Thymus (tissue), 11 donors: ENCODE measurements around the gene HACL1. TPM values are rescaled to one million over a fixed set of nuclear protein-coding genes. Genes with fewer than 3 reads are reported as not detected.

Experiments
- DNase-seq, 9 donors: peaks; one replicate each; pipeline ENCODE4 v3.0.0-alpha.2; 2013; ENCODE audit warnings: low spot score in 9 of 9, low read depth in 6 of 9, missing footprints in 1 of 9
- H3K27ac ChIP-seq, 2 donors: one replicate each; pipeline ENCODE4 v1.5.1; 2013; ENCODE audit warnings: control low read depth in 1 of 2, low read depth in 1 of 2, low read length in 1 of 2, mild to moderate bottlenecking in 1 of 2, moderate library complexity in 1 of 2
- H3K27me3 ChIP-seq, 2 donors: one replicate each; pipeline ENCODE4 v1.5.1; 2013; ENCODE audit warnings: low read length in 1 of 2; ENCODE audit not compliant: control insufficient read depth in 2 of 2, insufficient read depth in 1 of 2
- H3K36me3 ChIP-seq, 2 donors: one replicate each; pipeline ENCODE4 v1.5.1; 2013; ENCODE audit warnings: low read length in 1 of 2, mild to moderate bottlenecking in 1 of 2, moderate library complexity in 1 of 2; ENCODE audit not compliant: control insufficient read depth in 2 of 2, insufficient read depth in 2 of 2
- H3K4me1 ChIP-seq, 2 donors: one replicate each; pipeline ENCODE4 v1.5.1; 2013; ENCODE audit warnings: low read length in 2 of 2; ENCODE audit not compliant: control insufficient read depth in 2 of 2, insufficient read depth in 2 of 2
- H3K4me3 ChIP-seq, 2 donors: one replicate each; pipeline ENCODE4 v1.5.1; 2013; ENCODE audit warnings: low read length in 2 of 2, control low read depth in 1 of 2, mild to moderate bottlenecking in 1 of 2
- H3K9me3 ChIP-seq, 2 donors: one replicate each; pipeline ENCODE4 v1.5.1; 2013; ENCODE audit warnings: low read length in 1 of 2, mild to moderate bottlenecking in 1 of 2; ENCODE audit not compliant: control insufficient read depth in 2 of 2, insufficient read depth in 1 of 2
- WGBS: extraction: QIAGEN DNeasy Blood & Tissue Kit; methylation state at CpG from one replicate; pipeline ENCODE4 v1.1.7; 2013; 5-methylcytosine and 5-hydroxymethylcytosine counted together
- polyA plus RNA-seq: library from polyadenylated mRNA; stranded (reverse); fragments of 200-250 nt; gene quantifications from one replicate; pipeline ENCODE4 v1.2.3, GENCODE V29; 2013
- total RNA-seq: library from RNA; stranded (reverse); fragments of 120-200 nt; gene quantifications from one replicate; pipeline ENCODE4 v1.2.4, GENCODE V29; 2013
- donor health status: healthy.

The HACL1 gene
- total and polyA plus RNA-seq, 2 donors = 22.4 to 23.2 TPM

DNA sequence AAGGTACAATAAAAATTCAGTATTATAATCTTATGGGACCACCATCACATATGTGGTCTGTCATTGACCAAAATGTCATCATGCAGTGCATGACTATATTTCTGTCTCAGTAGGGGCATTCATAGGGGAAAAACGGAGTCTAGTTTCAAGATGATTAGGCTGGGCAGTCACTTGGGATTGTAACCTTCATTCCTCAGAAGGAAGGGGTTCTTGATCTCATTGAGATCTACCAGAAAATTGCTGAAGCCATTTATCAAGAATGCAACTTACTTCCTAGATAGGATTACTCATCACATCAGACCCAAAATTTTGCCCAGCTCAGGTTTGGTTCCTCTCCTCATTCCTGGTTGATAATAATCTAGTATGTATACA lies 37.5 kb upstream of the HACL1 start:
- Histone ChIP-seq H3K27me3 (no peaks in the 10 kb centered on the region), H3K9me3 (no peaks in the 10 kb centered on the region), H3K27ac (no peak overlapping the region), H3K36me3 (no peaks in the 10 kb centered on the region), H3K4me1 (peaks cover 0 to 16% of the 10 kb centered on the region in 2 donors), H3K4me3 (no peak overlapping the region)
- 98% methylated on average over 1 of the region's 1 CpG for WGBS
- no peak for DNase-seq

DNA sequence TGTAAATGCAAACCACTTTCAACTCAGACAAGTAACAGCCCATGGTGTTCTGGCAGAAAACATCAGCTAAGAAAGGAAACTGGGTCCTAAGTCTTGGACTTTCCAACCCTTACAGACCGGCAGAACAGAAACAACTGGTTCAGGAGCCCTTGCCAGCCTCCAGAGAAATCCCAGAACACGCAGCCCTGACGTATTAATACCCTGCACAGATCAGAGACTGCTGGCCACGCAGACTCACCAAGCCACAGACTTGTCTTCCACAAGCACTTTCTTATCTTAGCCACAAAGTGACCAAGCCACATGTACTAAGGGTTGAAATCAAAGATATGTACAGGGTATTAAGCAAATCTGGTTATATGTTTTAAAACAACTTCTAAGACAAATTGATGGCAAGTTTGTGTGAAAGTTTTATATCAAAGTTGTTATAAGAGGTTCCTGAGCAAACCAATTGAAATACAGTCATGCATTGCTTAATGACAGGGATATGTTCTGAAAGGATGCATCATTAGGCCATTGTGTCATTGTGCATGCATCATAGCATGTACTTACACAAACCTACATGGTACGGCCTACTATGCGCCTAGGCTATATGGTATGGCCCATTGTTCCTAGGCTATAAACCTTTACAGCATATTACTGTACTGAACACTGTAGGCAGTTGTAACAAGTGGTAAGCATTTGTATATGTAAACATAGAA lies 37.0 kb upstream of the HACL1 start:
- H3K4me3 ChIP-seq = no peak overlapping the region
- no peak overlapping the region for H3K27ac ChIP-seq
- no peak for DNase-seq
- peaks cover 0 to 16% of the 10 kb centered on the region in 2 donors for H3K4me1 ChIP-seq
- H3K9me3 ChIP-seq = no peaks in the 10 kb centered on the region
- 95% methylated on average over 6 of the region's 6 CpGs for WGBS
- no peaks in the 10 kb centered on the region for H3K36me3 ChIP-seq
- H3K27me3 ChIP-seq = no peaks in the 10 kb centered on the region

GRCh38 chr3:15637131-15637951 lies 36.0 kb upstream of the HACL1 start:
- Histone ChIP-seq H3K4me3 (no peak overlapping the region), H3K27ac (no peak overlapping the region), H3K27me3 (no peaks in the 10 kb centered on the region), H3K4me1 (peaks cover 0 to 16% of the 10 kb centered on the region in 2 donors), H3K36me3 (no peaks in the 10 kb centered on the region), H3K9me3 (no peaks in the 10 kb centered on the region)
- no peak for DNase-seq
- WGBS = 69% methylated on average over 7 of the region's 7 CpGs

DNA sequence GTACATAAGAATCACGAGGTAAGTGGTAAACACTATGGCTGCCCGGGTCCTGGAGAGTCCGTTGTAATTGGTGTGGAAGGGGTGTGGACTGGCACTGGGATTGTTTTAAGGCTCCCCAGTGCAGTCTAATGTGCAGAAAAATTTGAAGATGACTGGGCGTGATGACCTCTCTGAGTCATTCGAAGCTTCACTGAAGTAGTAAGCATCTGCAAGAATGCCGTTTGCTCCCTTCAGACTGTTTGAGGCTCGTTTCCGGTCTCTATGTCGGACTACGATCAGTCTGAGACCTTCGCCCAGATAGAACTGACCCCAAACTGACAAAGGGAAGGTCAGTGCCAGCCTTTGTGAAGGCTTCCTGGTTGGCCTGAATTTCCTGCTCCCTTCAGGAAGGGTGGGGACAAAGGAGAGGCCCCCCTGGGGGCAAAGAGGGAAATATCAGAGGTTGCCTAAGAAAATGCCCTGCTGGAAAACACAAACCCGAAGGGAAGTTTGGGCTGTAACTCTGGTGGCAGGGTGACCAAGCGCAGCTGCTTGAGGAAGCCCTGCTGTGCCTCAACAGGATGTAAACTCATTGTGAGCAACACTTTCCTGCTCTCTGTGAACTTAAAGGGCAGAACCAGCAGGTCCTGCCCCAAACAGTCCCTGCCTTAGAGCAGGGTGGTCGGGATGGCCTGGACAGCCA lies 34.8 kb upstream of the HACL1 start:
- H3K4me3 ChIP-seq = no peak overlapping the region
- WGBS = 80% methylated on average over 14 of the region's 14 CpGs
- no peaks in the 10 kb centered on the region for H3K9me3 ChIP-seq
- no peak overlapping the region for H3K27ac ChIP-seq
- no peaks in the 10 kb centered on the region for H3K36me3 ChIP-seq
- peaks cover 0 to 16% of the 10 kb centered on the region in 2 donors for H3K4me1 ChIP-seq
- H3K27me3 ChIP-seq = no peaks in the 10 kb centered on the region
- peak in 2 of 9 donors; percentile 31 to 50 for DNase-seq

- no peaks in the 10 kb centered on the region for H3K36me3 ChIP-seq
- 94% methylated on average over 13 of the region's 13 CpGs for WGBS
- DNase-seq = no peak
- H3K9me3 ChIP-seq = no peaks in the 10 kb centered on the region
- peaks cover 0 to 16% of the 10 kb centered on the region in 2 donors for H3K4me1 ChIP-seq
- no peak overlapping the region for H3K27ac ChIP-seq
- no peaks in the 10 kb centered on the region for H3K27me3 ChIP-seq
- H3K4me3 ChIP-seq = no peak overlapping the region
Measured at GRCh38 chr3:15635121-15635661, 33.8 kb upstream of the HACL1 start.

DNA sequence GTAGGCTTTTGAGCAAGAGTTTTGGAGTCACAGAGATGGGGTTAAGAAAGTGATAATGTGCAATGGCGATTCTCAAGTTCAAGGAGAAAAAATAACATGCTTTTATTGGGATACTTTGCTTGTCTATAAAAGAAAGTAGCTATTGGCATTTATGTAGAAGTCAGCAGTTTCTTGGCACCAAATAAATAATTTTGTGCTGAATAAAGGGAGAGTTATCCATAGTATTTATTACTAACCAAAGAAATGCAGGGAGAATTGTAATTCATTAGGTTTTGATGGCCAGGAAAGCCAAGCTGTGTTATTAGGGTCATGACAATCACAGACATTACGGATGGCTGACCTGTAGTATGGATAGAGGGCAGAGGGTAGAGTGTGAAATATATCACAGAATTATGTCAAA lies 33.3 kb upstream of the HACL1 start:
- Histone ChIP-seq H3K9me3 (no peaks in the 10 kb centered on the region), H3K4me1 (peaks cover 0 to 16% of the 10 kb centered on the region in 2 donors), H3K27ac (no peak overlapping the region), H3K4me3 (no peak overlapping the region), H3K36me3 (no peaks in the 10 kb centered on the region), H3K27me3 (no peaks in the 10 kb centered on the region)
- WGBS = 96% methylated on average over 2 of the region's 2 CpGs
- no peak for DNase-seq

DNA sequence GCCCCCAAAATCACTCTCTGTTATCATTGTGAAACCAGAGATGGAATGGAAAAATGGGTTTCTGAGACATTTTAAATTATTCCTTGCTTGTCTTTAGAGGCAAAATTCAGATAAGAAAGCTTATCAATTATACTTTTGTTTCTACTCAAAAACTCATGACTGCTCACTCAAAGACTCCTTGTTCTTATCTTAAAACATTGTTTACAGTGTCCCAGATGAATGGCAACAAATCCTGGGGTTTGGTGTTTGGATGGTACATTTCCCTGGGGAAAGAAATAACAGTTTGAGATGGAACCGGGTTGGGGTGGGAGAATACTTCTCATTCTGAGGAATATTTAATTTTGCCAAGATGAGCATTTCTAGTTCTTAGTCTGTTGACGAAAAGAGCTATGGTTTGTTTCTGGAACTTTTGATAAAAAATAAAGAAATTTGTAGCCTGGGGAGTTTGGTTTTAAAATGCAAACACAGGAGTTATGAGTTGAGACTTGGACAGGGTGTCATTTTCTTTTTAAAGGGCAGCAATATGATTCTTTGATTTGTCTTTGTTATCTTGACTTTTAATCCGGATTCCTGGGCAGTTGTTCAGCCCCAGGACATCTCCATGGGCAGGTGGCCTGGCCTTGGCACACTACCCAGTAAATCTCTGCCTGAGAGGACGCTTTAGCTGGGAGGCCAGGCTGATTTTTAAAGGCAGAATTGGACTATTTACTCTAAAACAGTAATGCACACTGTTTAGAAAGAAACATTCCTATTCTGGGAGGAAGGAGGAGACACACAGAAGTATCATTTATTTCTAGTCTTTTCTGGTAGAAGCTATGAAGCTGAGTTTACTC lies 32.6 kb upstream of the HACL1 start:
- H3K4me3 ChIP-seq = no peak overlapping the region
- no peak overlapping the region for H3K27ac ChIP-seq
- H3K9me3 ChIP-seq = peaks cover 0 to 4% of the 10 kb centered on the region in 2 donors
- no peaks in the 10 kb centered on the region for H3K36me3 ChIP-seq
- H3K27me3 ChIP-seq = no peaks in the 10 kb centered on the region
- no peak for DNase-seq
- 71% methylated on average over 4 of the region's 4 CpGs for WGBS
- peaks cover 0 to 16% of the 10 kb centered on the region in 2 donors for H3K4me1 ChIP-seq

DNA sequence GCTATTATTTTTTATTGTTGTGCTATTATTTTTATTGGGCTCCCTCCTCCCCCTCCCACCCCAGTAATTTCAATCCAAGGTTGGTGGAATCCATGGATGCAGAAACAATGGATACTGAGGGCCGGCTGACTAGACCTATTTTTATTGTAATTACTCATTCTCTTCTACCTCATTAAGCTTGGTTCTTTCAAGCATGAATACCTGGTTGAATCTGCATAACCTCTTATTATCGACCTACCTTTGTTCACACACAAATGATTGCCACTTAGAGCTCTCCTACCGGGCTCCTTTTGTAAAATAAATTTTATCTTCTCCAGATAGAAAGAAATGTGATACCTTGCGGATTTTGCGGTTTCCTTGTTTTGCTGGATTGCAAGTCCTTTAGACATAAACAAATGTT lies 31.8 kb upstream of the HACL1 start:
- Histone ChIP-seq H3K27ac (no peak overlapping the region), H3K4me1 (peaks cover 0 to 16% of the 10 kb centered on the region in 2 donors), H3K9me3 (peaks cover 0 to 4% of the 10 kb centered on the region in 2 donors), H3K4me3 (no peak overlapping the region), H3K27me3 (no peaks in the 10 kb centered on the region), H3K36me3 (no peaks in the 10 kb centered on the region)
- WGBS = 98% methylated on average over 5 of the region's 5 CpGs
- no peak for DNase-seq
